Chondrocyte (in vitro differentiated cells): ENCODE data around the gene RASAL1. TPM values are rescaled to one million over a fixed set of nuclear protein-coding genes. Genes with fewer than 3 reads are reported as not detected.
A peak's percentile ranks its signal among the peaks of the same experiment; 100 is the strongest.

Experiments
- DNase-seq: peaks from one replicate; pipeline ENCODE4 v3.0.0; 2021; ENCODE audit warnings: mixed read lengths, low spot score
- H3K27ac Mint-ChIP-seq: one replicate; pipeline ENCODE4 v1.8.0; 2021; ENCODE audit warnings: mild to moderate bottlenecking, moderate library complexity, mixed read lengths; ENCODE audit not compliant: unreplicated experiment
- H3K27me3 Mint-ChIP-seq: 2 replicates; pipeline ENCODE4 v1.8.0; 2021; ENCODE audit warnings: low read depth, mixed read lengths
- H3K36me3 Mint-ChIP-seq: 2 replicates; pipeline ENCODE4 v1.8.0; 2021; ENCODE audit warnings: low read depth, mixed read lengths
- H3K4me1 Mint-ChIP-seq: 2 replicates; pipeline ENCODE4 v1.8.0; 2021; ENCODE audit warnings: low read depth, mild to moderate bottlenecking, mixed read lengths
- H3K4me3 Mint-ChIP-seq: one replicate; pipeline ENCODE4 v1.8.0; 2021; ENCODE audit warnings: mild to moderate bottlenecking, moderate library complexity, mixed read lengths; ENCODE audit not compliant: unreplicated experiment
- H3K9me3 Mint-ChIP-seq: 2 replicates; pipeline ENCODE4 v1.8.0; 2021; ENCODE audit warnings: low read depth, mixed read lengths
- CTCF ChIP-seq: fragments of 200-600 bp; sonication (generic); IDR thresholded peaks from 2 replicates; pipeline ENCODE4 v1.5.0; 2021; ENCODE audit warnings: antibody characterized with exemption, mild to moderate bottlenecking, moderate library complexity
- microRNA-seq: library from miRNA; unstranded; fragments of <30 nt; microRNA quantifications from one replicate; pipeline ENCODE4 v1.2.0, GENCODE V29; 2020; ENCODE audit warnings: borderline number of aligned reads
- total RNA-seq: library from RNA; stranded (reverse); gene quantifications from 3 replicates; pipeline ENCODE4 v1.2.1, GENCODE V29; 2021

Gene RASAL1
- total RNA-seq, 1 donor from 2014 or later, result not detected

GRCh38 chr12:113054948-113055486 is 80.5 kb downstream of the RASAL1 start:
- peaks cover 2% of the 10 kb centered on the region for H3K4me1 Mint-ChIP-seq

GRCh38 chr12:113052326-113052725 is 83.2 kb downstream of the RASAL1 start:
- no peak overlapping the region for H3K4me3 Mint-ChIP-seq
- H3K36me3 Mint-ChIP-seq, result peaks cover 2% of the 10 kb centered on the region
- H3K27me3 Mint-ChIP-seq, result peaks cover 68% of the 10 kb centered on the region
- H3K9me3 Mint-ChIP-seq, result no peaks in the 10 kb centered on the region
- DNase-seq, result no peak
- TF ChIP-seq CTCF, result no peak
- peaks cover 2% of the 10 kb centered on the region for H3K4me1 Mint-ChIP-seq
- no peak overlapping the region for H3K27ac Mint-ChIP-seq

More at GRCh38 chr12:113054948-113055486, 80.5 kb downstream of the RASAL1 start:
- DNase-seq, result peak; percentile 10
- no peak for TF ChIP-seq CTCF
- H3K27ac Mint-ChIP-seq, result no peak overlapping the region
- no peaks in the 10 kb centered on the region for H3K9me3 Mint-ChIP-seq
- H3K4me3 Mint-ChIP-seq, result no peak overlapping the region
- H3K36me3 Mint-ChIP-seq, result peaks cover 2% of the 10 kb centered on the region
- H3K27me3 Mint-ChIP-seq, result peaks cover 59% of the 10 kb centered on the region

- Mint-ChIP-seq H3K36me3 (peaks cover 2% of the 10 kb centered on the region), H3K9me3 (no peaks in the 10 kb centered on the region), H3K4me3 (no peak overlapping the region), H3K27ac (no peak overlapping the region), H3K27me3 (peaks cover 68% of the 10 kb centered on the region), H3K4me1 (peaks cover 2% of the 10 kb centered on the region)
- TF ChIP-seq CTCF, result no peak
- no peak for DNase-seq
Observed at GRCh38 chr12:113051759-113052158, 83.8 kb downstream of the RASAL1 start.

GRCh38 chr12:113050795-113051194 is 84.8 kb downstream of the RASAL1 start:
- no peak for TF ChIP-seq CTCF
- Mint-ChIP-seq H3K27me3 (peaks cover 63% of the 10 kb centered on the region), H3K36me3 (peaks cover 2% of the 10 kb centered on the region), H3K4me1 (no peaks in the 10 kb centered on the region), H3K9me3 (no peaks in the 10 kb centered on the region), H3K4me3 (no peak overlapping the region), H3K27ac (no peak overlapping the region)
- DNase-seq, result peak; percentile 22

- H3K4me1 Mint-ChIP-seq, result no peaks in the 10 kb centered on the region
- no peak overlapping the region for H3K4me3 Mint-ChIP-seq
- no peak for DNase-seq
- peaks cover 2% of the 10 kb centered on the region for H3K36me3 Mint-ChIP-seq
- H3K27ac Mint-ChIP-seq, result no peak overlapping the region
- TF ChIP-seq CTCF, result peak; percentile 26
- H3K27me3 Mint-ChIP-seq, result peaks cover 56% of the 10 kb centered on the region
- no peaks in the 10 kb centered on the region for H3K9me3 Mint-ChIP-seq
Observed at GRCh38 chr12:113049976-113050742, 85.4 kb downstream of the RASAL1 start.

Small RNA genes lying within 50 kb of the gene (microRNA-seq; reads per million reads assigned to microRNA genes)
- not detected for gene MIR7106

Other genes starting within 250 kb of the RASAL1 start
- not detected in 3 replicates for gene OAS1, start 228.8 kb downstream of the RASAL1 start, total RNA-seq
- 0.46 to 0.55 TPM in 2 of 3 replicates, not detected in the other for gene OAS3, start 197.3 kb downstream of the RASAL1 start, total RNA-seq
- 0.07 TPM in 1 of 3 replicates, not detected in the others for gene OAS2, start 157.2 kb downstream of the RASAL1 start, total RNA-seq
- not detected in 3 replicates for gene DTX1, start 79.0 kb downstream of the RASAL1 start, total RNA-seq
- not detected in 3 replicates for gene CFAP73, start 14.0 kb upstream of the RASAL1 start, total RNA-seq
- 44.2 to 52.7 TPM (median 44.6 TPM) in 3 replicates for gene DDX54, start 49.7 kb upstream of the RASAL1 start, total RNA-seq
- 15.5 to 20.2 TPM (median 16.7 TPM) in 3 replicates for gene RITA1, start 50.0 kb upstream of the RASAL1 start, total RNA-seq
- 35.9 to 40.0 TPM (median 37.7 TPM) in 3 replicates for gene TPCN1, start 85.7 kb upstream of the RASAL1 start, total RNA-seq
- 14.5 to 21.0 TPM (median 20.9 TPM) in 3 replicates for gene SLC8B1, start 199.3 kb upstream of the RASAL1 start, total RNA-seq
- 91.4 to 102 TPM (median 102 TPM) in 3 replicates for gene PLBD2, start 222.8 kb upstream of the RASAL1 start, total RNA-seq